HFFc6 (cell line): Measurements from ENCODE around the gene MROH2A. TPM values are rescaled to one million over a fixed set of nuclear protein-coding genes. Genes with fewer than 3 reads are reported as not detected.

Experiments
- DNase-seq: peaks from one replicate; pipeline ENCODE4 v3.0.0-alpha.2; 2018
- H3K27ac Mint-ChIP-seq: 2 replicates; pipeline ENCODE4 v1.8.0; 2020; ENCODE audit warnings: mild to moderate bottlenecking, mixed read lengths
- H3K27me3 Mint-ChIP-seq: 2 replicates; pipeline ENCODE4 v1.8.0; 2021; ENCODE audit warnings: mild to moderate bottlenecking, moderate library complexity, mixed read lengths; ENCODE audit not compliant: insufficient read depth
- H3K36me3 Mint-ChIP-seq: 2 replicates; pipeline ENCODE4 v1.8.0; 2021; ENCODE audit warnings: low read depth, mixed read lengths
- H3K4me1 Mint-ChIP-seq: 2 replicates; pipeline ENCODE4 v1.8.0; 2020; ENCODE audit warnings: low read depth, mixed read lengths
- H3K4me3 Mint-ChIP-seq: 2 replicates; pipeline ENCODE4 v1.8.0; 2020; ENCODE audit warnings: mild to moderate bottlenecking, moderate library complexity, mixed read lengths
- H3K9me3 Mint-ChIP-seq: 2 replicates; pipeline ENCODE4 v1.8.0; 2020; ENCODE audit warnings: mild to moderate bottlenecking, mixed read lengths
- total RNA-seq, 6 experiments: library from RNA; stranded (reverse); fragmentation: NEBNext Ultra II Directional; extraction: Animal tissue kit (Norgen Biotek cat#: 25700); gene quantifications; 2 replicates in 1 of 6; 3 replicates in 5 of 6; pipeline ENCODE4 v1.2.3, GENCODE V29; 2021
- TF ChIP-seq, protein P1 (sequence below): fragments of 200-600 bp; sonication (generic); IDR thresholded peaks from 2 replicates; pipeline ENCODE4 v1.5.0; 2021; ENCODE audit warnings: antibody characterized with exemption, mild to moderate bottlenecking

Gene MROH2A
- total RNA-seq, 6 experiments from 2014 or later, result not detected

GRCh38 chr2:233754872-233755611 is 23.1 kb upstream of the MROH2A start:
- DNase-seq, result no peak
- H3K36me3 Mint-ChIP-seq, result no peaks in the 10 kb centered on the region
- H3K4me1 Mint-ChIP-seq, result no peaks in the 10 kb centered on the region
- H3K27me3 Mint-ChIP-seq, result no peaks in the 10 kb centered on the region
- H3K4me3 Mint-ChIP-seq, result no peak overlapping the region
- H3K9me3 Mint-ChIP-seq, result peaks cover 24% of the 10 kb centered on the region
- no peak overlapping the region for H3K27ac Mint-ChIP-seq
- TF ChIP-seq, protein P1, sequence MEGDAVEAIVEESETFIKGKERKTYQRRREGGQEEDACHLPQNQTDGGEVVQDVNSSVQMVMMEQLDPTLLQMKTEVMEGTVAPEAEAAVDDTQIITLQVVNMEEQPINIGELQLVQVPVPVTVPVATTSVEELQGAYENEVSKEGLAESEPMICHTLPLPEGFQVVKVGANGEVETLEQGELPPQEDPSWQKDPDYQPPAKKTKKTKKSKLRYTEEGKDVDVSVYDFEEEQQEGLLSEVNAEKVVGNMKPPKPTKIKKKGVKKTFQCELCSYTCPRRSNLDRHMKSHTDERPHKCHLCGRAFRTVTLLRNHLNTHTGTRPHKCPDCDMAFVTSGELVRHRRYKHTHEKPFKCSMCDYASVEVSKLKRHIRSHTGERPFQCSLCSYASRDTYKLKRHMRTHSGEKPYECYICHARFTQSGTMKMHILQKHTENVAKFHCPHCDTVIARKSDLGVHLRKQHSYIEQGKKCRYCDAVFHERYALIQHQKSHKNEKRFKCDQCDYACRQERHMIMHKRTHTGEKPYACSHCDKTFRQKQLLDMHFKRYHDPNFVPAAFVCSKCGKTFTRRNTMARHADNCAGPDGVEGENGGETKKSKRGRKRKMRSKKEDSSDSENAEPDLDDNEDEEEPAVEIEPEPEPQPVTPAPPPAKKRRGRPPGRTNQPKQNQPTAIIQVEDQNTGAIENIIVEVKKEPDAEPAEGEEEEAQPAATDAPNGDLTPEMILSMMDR, result no peak

DNA sequence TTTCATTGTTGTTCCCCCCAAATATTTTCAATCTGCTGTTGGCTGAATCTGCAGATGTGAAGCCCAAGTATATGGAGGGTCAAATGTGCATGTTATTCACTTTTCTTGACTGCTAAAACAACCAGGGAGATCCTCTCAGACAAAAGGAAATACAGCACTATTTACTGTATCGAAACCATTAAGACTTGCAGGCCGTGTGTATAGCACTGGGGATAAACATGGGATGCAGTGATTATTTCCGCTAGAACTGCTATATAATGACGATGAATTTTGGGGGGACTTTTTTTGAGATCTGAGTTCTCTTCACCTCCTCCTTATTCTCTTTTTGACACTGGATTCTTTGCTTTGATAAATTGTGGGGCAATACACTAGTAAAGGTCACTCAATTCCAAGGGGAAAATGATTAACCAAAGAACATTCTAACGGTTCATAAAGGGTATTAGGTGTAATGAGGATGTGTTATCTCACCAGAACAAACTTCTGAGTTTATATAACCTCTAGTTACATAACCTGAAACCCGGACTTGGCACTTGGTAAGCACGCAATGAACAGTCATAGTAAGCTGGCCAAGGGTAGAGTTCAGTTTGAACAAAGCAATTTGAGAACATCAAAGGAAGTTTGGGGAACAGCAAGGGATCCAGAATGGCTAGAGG is 21.6 kb upstream of the MROH2A start:
- H3K27ac Mint-ChIP-seq, result no peak overlapping the region
- H3K4me1 Mint-ChIP-seq, result no peaks in the 10 kb centered on the region
- peaks cover 25% of the 10 kb centered on the region for H3K9me3 Mint-ChIP-seq
- no peaks in the 10 kb centered on the region for H3K27me3 Mint-ChIP-seq
- no peaks in the 10 kb centered on the region for H3K36me3 Mint-ChIP-seq
- DNase-seq, result no peak
- no peak overlapping the region for H3K4me3 Mint-ChIP-seq
- TF ChIP-seq, protein P1, result no peak

DNA sequence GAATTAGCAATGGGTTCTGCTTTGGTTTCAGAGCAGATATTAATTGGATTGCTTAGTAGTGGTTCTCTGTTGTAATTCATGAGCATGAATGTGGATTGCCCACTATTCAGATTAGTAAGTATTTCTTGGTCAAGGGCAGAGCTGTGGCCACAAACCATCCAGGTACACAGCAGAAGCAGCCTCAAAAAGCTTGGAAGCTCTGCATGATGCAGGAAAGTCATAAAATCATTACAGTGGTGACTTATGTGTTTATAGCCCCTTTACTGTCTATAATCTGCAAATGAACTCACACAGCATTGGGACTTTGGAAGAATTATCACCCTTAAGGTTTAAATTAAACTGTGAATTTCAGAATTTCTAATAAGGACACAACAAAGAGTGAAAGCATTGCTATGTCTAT is 20.0 kb upstream of the MROH2A start:
- Mint-ChIP-seq H3K4me1 (no peaks in the 10 kb centered on the region), H3K27ac (no peak overlapping the region), H3K27me3 (no peaks in the 10 kb centered on the region), H3K4me3 (no peak overlapping the region), H3K36me3 (no peaks in the 10 kb centered on the region), H3K9me3 (peaks cover 21% of the 10 kb centered on the region)
- no peak for DNase-seq
- TF ChIP-seq, protein P1, result no peak

DNA sequence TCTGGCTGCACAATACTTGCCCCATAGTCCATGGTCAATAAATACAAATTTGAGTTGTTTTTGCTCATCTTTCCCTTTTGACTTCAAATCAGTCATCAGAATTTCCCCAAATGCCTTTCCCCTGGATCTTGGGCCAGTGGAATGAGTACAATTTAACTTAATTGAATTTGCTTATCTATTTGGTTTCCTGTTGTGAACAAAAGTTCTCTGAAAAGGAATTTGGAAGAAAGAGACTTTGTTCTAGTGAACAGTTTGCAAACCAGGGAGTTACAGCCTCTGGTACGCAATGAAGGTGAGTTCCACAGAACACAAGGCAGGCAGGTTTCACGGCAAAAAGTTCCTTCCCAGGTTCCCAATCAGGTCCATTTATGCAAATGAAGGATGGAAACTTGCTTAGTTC is 19.3 kb upstream of the MROH2A start:
- H3K4me3 Mint-ChIP-seq, result no peak overlapping the region
- peaks cover 3% of the 10 kb centered on the region for H3K4me1 Mint-ChIP-seq
- H3K9me3 Mint-ChIP-seq, result peaks cover 21% of the 10 kb centered on the region
- no peaks in the 10 kb centered on the region for H3K27me3 Mint-ChIP-seq
- TF ChIP-seq, protein P1, result no peak
- no peaks in the 10 kb centered on the region for H3K36me3 Mint-ChIP-seq
- DNase-seq, result no peak
- no peak overlapping the region for H3K27ac Mint-ChIP-seq

DNA sequence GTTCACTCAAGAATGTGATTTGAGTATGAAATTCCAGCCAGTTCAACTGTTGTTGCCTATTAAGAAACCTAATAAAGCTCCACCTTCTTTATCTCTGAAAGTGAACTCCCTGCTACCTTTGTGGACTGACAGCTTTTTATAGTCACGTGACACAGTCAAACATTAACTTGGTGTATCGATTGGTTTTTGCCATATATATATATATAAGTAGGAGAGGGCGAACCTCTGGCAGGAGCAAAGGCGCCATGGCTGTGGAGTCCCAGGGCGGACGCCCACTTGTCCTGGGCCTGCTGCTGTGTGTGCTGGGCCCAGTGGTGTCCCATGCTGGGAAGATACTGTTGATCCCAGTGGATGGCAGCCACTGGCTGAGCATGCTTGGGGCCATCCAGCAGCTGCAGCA is 18.1 kb upstream of the MROH2A start, which contains the start of gene UGT1A1:
TSS of gene UGT1A1 (plus strand) at position 228 of the 400 bp plus-strand sequence. CDS start at position 246, 18 bp downstream.
- H3K4me1 Mint-ChIP-seq, result peaks cover 12% of the 10 kb centered on the region
- no peaks in the 10 kb centered on the region for H3K36me3 Mint-ChIP-seq
- TF ChIP-seq, protein P1, result no peak
- no peak within 1 kb of the TSS for H3K4me3 Mint-ChIP-seq
- no peak for DNase-seq
- H3K27ac Mint-ChIP-seq, result no peak within 1 kb of the TSS
- H3K27me3 Mint-ChIP-seq, result no peaks in the 10 kb centered on the region
- H3K9me3 Mint-ChIP-seq, result peaks cover 21% of the 10 kb centered on the region
